HepG2 (cell line): ENCODE measurements around the gene STAP1. TPM values are rescaled to one million over a fixed set of nuclear protein-coding genes. Genes with fewer than 3 reads are reported as not detected.

Source experiments
- ATAC-seq: fragments of 200-7000 bp; cut with Tn5 transposase; 3 replicates; pipeline ENCODE4 v1.9.1; 2020; ENCODE audit warnings: mild to moderate bottlenecking, moderate library complexity
- BruUV-seq: library from RNA; stranded (reverse); fragments of 400-500 nt; replicated peaks from 2 replicates; lab custom pipeline; 2021; lab: Mats Ljungman, UMichigan
- CTCF ChIA-PET: fragments of 300-600 bp; formaldehyde crosslinking; extraction: SDS; loops from one replicate; lab custom pipeline; 2021; ENCODE audit warnings: low total read pairs, inconsistent platforms, low intra/inter-chr PET ratio; lab: Yijun Ruan, JAX
- POLR2A ChIA-PET: fragments of 350-600 bp; sonication (Branson Sonifier 250); formaldehyde crosslinking; loops from one replicate; lab custom pipeline; 2020; ENCODE audit warnings: antibody characterized with exemption, inconsistent platforms; lab: Yijun Ruan, JAX
- DNase-seq: peaks from one replicate; pipeline ENCODE4 v3.0.0-alpha.2; 2015; ENCODE audit warnings: low spot score
- FAIRE-seq: peaks from 3 replicates; lab custom pipeline; 2011; peaks lifted over from hg19 to GRCh38; lab: Jason Lieb, UNC
- H2AFZ ChIP-seq: one replicate; pipeline ENCODE4 v1.6.1; 2011; ENCODE audit warnings: low read length, inconsistent platforms
- H3K27ac ChIP-seq: fragments of 300-600 bp; 3 replicates; pipeline ENCODE4 v1.8.0; 2011; ENCODE audit warnings: mixed run types, mild to moderate bottlenecking, mixed read lengths, low read length, inconsistent platforms; ENCODE audit not compliant: insufficient read depth; ENCODE audit errors: extremely low read length
- H3K27me3 ChIP-seq, 2 experiments: fragments of 200-600 bp in 1 of 2; 2 replicates in 1 of 2; 3 replicates in 1 of 2; pipeline versions ENCODE4 v1.6.0 to v1.8.0; 2011; ENCODE audit warnings: low read length in 2 of 2, mild to moderate bottlenecking in 2 of 2, moderate library complexity in 2 of 2, inconsistent platforms in 1 of 2; ENCODE audit not compliant: insufficient read depth in 2 of 2, control insufficient read depth in 1 of 2
- H3K36me3 ChIP-seq, 2 experiments: fragments of 200-600 bp in 1 of 2; replicated peaks in 1 of 2; 2 replicates in 1 of 2; 3 replicates in 1 of 2; pipeline versions ENCODE4 v1.5.1 to v1.8.0; 2011; ENCODE audit warnings: low read length in 2 of 2, inconsistent platforms in 1 of 2; ENCODE audit not compliant: insufficient read depth in 2 of 2, control insufficient read depth in 1 of 2
- H3K4me1 ChIP-seq: 2 replicates; pipeline ENCODE4 v1.5.1; 2012; ENCODE audit warnings: low read length, inconsistent platforms; ENCODE audit not compliant: insufficient read depth
- H3K4me2 ChIP-seq: 2 replicates; pipeline ENCODE4 v1.6.0; 2011; ENCODE audit warnings: low read depth, low read length, inconsistent platforms
- H3K4me3 ChIP-seq, 3 experiments: fragments of 200-600 bp in 1 of 3; sonication (generic), shearing (Covaris generic) in 1 of 3; replicated peaks in 1 of 3; 2 replicates each; pipeline ENCODE4 v1.5.1; 2011 to 2016; ENCODE audit warnings: low read length in 3 of 3, inconsistent platforms in 2 of 3, low read depth in 2 of 3, mild to moderate bottlenecking in 2 of 3, control low read depth in 1 of 3, mixed read lengths in 1 of 3; ENCODE audit not compliant: insufficient read depth in 1 of 3
- H3K79me2 ChIP-seq: one replicate; pipeline ENCODE4 v1.6.1; 2011; ENCODE audit warnings: low read length, inconsistent platforms; ENCODE audit not compliant: insufficient read depth
- H3K9ac ChIP-seq: 2 replicates; pipeline ENCODE4 v1.6.0; 2011; ENCODE audit warnings: mild to moderate bottlenecking, low read depth, low read length, inconsistent platforms; ENCODE audit not compliant: insufficient read depth
- H3K9me3 ChIP-seq: 2 replicates; pipeline ENCODE4 v1.5.1; 2012; ENCODE audit warnings: mild to moderate bottlenecking, low read length
- H4K20me1 ChIP-seq: 2 replicates; pipeline ENCODE4 v1.6.0; 2011; ENCODE audit warnings: inconsistent platforms, mild to moderate bottlenecking, low read length, moderate library complexity; ENCODE audit not compliant: insufficient read depth
- AKAP8 ChIP-seq: sonication (generic); formaldehyde crosslinking; IDR thresholded peaks from 2 replicates; pipeline ENCODE4 v1.5.1; 2020; ENCODE audit warnings: mild to moderate bottlenecking, missing genetic modification reagents
- NFATC3 ChIP-seq: sonication (generic); formaldehyde crosslinking; IDR thresholded peaks from 2 replicates; pipeline ENCODE4 v1.5.1; 2020; ENCODE audit warnings: mild to moderate bottlenecking, missing genetic modification reagents
- NONO ChIP-seq, 2 experiments: fragments of 450-650 bp in 1 of 2; sonication (generic) in 1 of 2; formaldehyde crosslinking in 1 of 2; IDR thresholded peaks in 1 of 2; conservative IDR thresholded peaks in 1 of 2; 2 replicates each; pipeline versions ENCODE4 v1.6.1 to v1.8.0; 2017 to 2022; ENCODE audit warnings: mild to moderate bottlenecking in 1 of 2, missing genetic modification reagents in 1 of 2, moderate library complexity in 1 of 2
- NR2F1 ChIP-seq, 2 experiments: fragments of 450-650 bp in 1 of 2; formaldehyde crosslinking in 1 of 2; IDR thresholded peaks; 2 replicates each; pipeline versions ENCODE4 v1.5.0 to v1.6.1; 2016 to 2020; ENCODE audit warnings: mild to moderate bottlenecking in 1 of 2, missing compliant biosample characterization in 1 of 2, missing genetic modification reagents in 1 of 2, moderate library complexity in 1 of 2
- TBX3 ChIP-seq: fragments of 450-650 bp; IDR thresholded peaks from 2 replicates; pipeline ENCODE4 v1.6.1; 2017; ENCODE audit warnings: antibody characterized with exemption, mild to moderate bottlenecking, inconsistent platforms, borderline replicate concordance
- ZMAT3 ChIP-seq: sonication (generic); formaldehyde crosslinking; conservative IDR thresholded peaks from 2 replicates; pipeline ENCODE4 v1.7.0; 2021; ENCODE audit warnings: missing genetic modification reagents
- ZNF274 ChIP-seq: sonication (generic); formaldehyde crosslinking; IDR thresholded peaks from 2 replicates; pipeline ENCODE4 v1.5.1; 2020; ENCODE audit warnings: mild to moderate bottlenecking, missing genetic modification reagents
- ZNF567 ChIP-seq: sonication (generic); formaldehyde crosslinking; IDR thresholded peaks from 2 replicates; pipeline ENCODE4 v1.8.1; 2023; ENCODE audit warnings: mild to moderate bottlenecking, missing genetic modification reagents, borderline replicate concordance
- ZNF614 ChIP-seq: IDR thresholded peaks from 2 replicates; pipeline ENCODE4 v1.6.1; 2018; ENCODE audit warnings: missing biosample characterization, missing genetic modification reagents, inconsistent platforms, borderline replicate concordance
- ZNF746 ChIP-seq: sonication (generic); formaldehyde crosslinking; IDR thresholded peaks from 2 replicates; pipeline ENCODE4 v1.8.0; 2022; ENCODE audit warnings: mild to moderate bottlenecking, missing genetic modification reagents
- ZNF773 ChIP-seq: sonication (generic); formaldehyde crosslinking; IDR thresholded peaks from 2 replicates; pipeline ENCODE4 v1.4.0; 2020; ENCODE audit warnings: missing genetic modification reagents, borderline replicate concordance
- WGBS: methylation state at CpG from one replicate; pipeline ENCODE4 v1.1.6; 2017; ENCODE audit warnings: low lambda C conversion rate; 5-methylcytosine and 5-hydroxymethylcytosine counted together
- in situ Hi-C: cut with HindIII; loops from 2 replicates; pipeline ENCODE4 v1.10.0; 2017; ENCODE audit warnings: low pct_unique_long_range_greater_than_20kb; ENCODE audit not compliant: extremely low pct_ligation_motif_present
- intact Hi-C: fragments of 100-400 bp; cut with micrococcal nuclease; formaldehyde crosslinking; loops from one replicate; pipeline ENCODE4 v1.10.0; 2022; ENCODE audit not compliant: unreplicated experiment
- polyA plus RNA-seq, 8 experiments: library from polyadenylated mRNA; depleted of rRNA in 3 of 8; stranded (reverse) in 7 of 8; unstranded in 1 of 8; fragments of >200 nt; fragmentation: Illumina TruSeq in 4 of 8; extraction: Trizol in 4 of 8; gene quantifications; 2 replicates each; pipeline versions ENCODE4 v1.2.1 to v1.2.3, GENCODE V29; 2011 to 2016; ENCODE audit warnings: low read depth in 4 of 8, missing spikeins in 1 of 8, mixed read lengths in 1 of 8; ENCODE audit not compliant: insufficient read depth in 1 of 8
- total RNA-seq, 5 experiments: library from RNA; depleted of rRNA; stranded (reverse); fragments of >200 nt; fragmentation: Illumina TruSeq; extraction: Trizol; gene quantifications; 2 replicates each; pipeline ENCODE4 v1.2.3, GENCODE V29; 2016; ENCODE audit warnings: low read depth in 1 of 5
- TF ChIP-seq, protein P1 (sequence below): sonication (generic); formaldehyde crosslinking; IDR thresholded peaks from 2 replicates; pipeline ENCODE4 v1.4.0; 2020; ENCODE audit warnings: missing genetic modification reagents, borderline replicate concordance
- TF ChIP-seq, protein P2 (sequence below): sonication (generic); formaldehyde crosslinking; IDR thresholded peaks from 2 replicates; pipeline ENCODE4 v1.5.0; 2020; ENCODE audit warnings: mild to moderate bottlenecking, missing genetic modification reagents
- TF ChIP-seq, protein P3 (sequence below): sonication (generic); formaldehyde crosslinking; conservative IDR thresholded peaks from 2 replicates; pipeline ENCODE4 v1.4.0; 2020; ENCODE audit warnings: mild to moderate bottlenecking, missing genetic modification reagents, moderate library complexity

Gene STAP1
- total and polyA plus RNA-seq, 2 of the 13 experiments (the other 11 are each of a cell fraction or from before 2014, with no cell fraction given): not detected

DNA sequence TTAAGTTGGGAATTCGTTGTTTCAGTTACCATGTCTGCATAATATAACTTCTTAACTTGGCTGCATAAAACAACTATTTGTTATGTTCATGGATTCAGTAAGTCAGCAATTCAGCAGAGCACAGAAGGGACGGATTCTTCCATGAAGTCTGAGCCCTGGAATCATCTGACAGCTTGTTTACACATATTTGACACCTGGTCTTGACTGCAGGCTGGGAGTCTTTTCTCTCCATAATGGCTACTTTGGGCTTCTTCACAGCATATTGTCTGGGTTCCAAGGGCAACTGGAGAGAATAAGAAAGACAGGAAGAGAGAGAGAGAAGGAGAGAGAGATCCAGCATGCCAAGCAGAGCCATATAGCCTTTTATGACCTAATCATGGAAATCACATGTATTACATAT, 36.3 kb upstream of the STAP1 start (continued):
- TF ChIP-seq ZMAT3 (CRISPR knock-in tag) (no peak), ZNF274 (CRISPR knock-in tag) (no peak), ZNF567 (CRISPR knock-in tag) (no peak)
- TF ChIP-seq, protein P1, sequence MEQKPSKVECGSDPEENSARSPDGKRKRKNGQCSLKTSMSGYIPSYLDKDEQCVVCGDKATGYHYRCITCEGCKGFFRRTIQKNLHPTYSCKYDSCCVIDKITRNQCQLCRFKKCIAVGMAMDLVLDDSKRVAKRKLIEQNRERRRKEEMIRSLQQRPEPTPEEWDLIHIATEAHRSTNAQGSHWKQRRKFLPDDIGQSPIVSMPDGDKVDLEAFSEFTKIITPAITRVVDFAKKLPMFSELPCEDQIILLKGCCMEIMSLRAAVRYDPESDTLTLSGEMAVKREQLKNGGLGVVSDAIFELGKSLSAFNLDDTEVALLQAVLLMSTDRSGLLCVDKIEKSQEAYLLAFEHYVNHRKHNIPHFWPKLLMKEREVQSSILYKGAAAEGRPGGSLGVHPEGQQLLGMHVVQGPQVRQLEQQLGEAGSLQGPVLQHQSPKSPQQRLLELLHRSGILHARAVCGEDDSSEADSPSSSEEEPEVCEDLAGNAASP (CRISPR knock-in tag): no peak

DNA sequence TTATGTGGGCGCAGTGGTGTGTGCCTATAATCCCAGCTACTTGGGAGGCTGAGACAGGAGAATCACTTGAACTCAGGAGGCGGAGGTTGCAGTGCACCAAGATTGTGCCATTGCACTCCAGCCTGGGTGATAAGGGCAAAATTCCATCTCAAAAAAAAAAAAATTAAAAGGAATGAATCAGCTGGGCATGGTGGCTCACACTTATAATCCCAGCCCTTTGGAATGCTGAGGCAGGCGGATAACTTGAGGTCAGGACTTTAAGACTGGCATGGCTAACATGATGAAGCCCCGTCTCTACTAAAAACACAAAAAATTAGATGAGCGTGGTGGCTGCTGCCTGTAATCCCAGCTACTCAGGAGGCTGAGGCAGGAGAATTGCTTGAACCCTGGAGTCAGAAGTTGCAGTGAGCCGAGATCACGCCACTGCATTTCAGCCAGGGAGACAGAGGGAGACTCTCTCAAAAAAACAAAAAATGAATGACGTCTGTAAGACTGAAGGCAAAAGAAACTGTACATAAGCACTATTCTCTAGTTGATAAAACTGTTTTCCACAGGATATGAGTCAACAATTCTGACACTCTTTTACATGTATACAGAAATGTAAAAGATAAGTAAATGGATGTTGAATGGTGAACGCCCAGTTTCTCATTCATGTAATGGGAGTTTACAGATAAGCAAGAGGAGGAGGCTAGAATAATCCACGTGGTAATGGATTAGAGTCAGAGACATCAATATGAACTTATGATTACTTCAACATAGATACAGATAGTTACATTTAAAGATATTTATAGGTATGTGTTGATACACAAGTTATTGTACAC, 35.5 kb upstream of the STAP1 start:
- H2AFZ ChIP-seq: no peak overlapping the region
- H3K9me3 ChIP-seq: no peaks in the 10 kb centered on the region
- no peak for DNase-seq
- H3K27ac ChIP-seq: no peak overlapping the region
- BruUV-seq: no TSS peak
- in situ Hi-C loops (no loop called here), intact Hi-C loops (no loop called here)
- ATAC-seq: no peak
- H3K79me2 ChIP-seq: peaks cover 15% of the 10 kb centered on the region
- H4K20me1 ChIP-seq: no peaks in the 10 kb centered on the region
- ChIA-PET CTCF (no interaction called here), POLR2A (no interaction called here)
- no peaks in the 10 kb centered on the region for H3K27me3 ChIP-seq
- WGBS: 99% methylated on average over 10 of the region's 10 CpGs
- no peak for FAIRE-seq
- no peak overlapping the region for H3K4me3 ChIP-seq
- no peak overlapping the region for H3K9ac ChIP-seq
- peaks cover 0 to 7% of the 10 kb centered on the region in 2 experiments; a peak in 1 of 5 replicates for H3K36me3 ChIP-seq
- no peaks in the 10 kb centered on the region for H3K4me1 ChIP-seq
- no peak overlapping the region for H3K4me2 ChIP-seq
- TF ChIP-seq NR2F1 (CRISPR knock-in tag; IDR thresholded peaks at IDR 0.05): no peak
- no peak for TF ChIP-seq ZNF614 (CRISPR knock-in tag)
- TF ChIP-seq TBX3: no peak
- TF ChIP-seq ZNF746 (CRISPR knock-in tag): no peak
- TF ChIP-seq ZNF773: no peak
- no peak for TF ChIP-seq NFATC3 (CRISPR knock-in tag)
- no peak for TF ChIP-seq NONO (IDR thresholded peaks at IDR 0.05)
- TF ChIP-seq NONO (CRISPR knock-in tag; conservative IDR thresholded peaks at IDR 0.05): no peak
- TF ChIP-seq, protein P2, sequence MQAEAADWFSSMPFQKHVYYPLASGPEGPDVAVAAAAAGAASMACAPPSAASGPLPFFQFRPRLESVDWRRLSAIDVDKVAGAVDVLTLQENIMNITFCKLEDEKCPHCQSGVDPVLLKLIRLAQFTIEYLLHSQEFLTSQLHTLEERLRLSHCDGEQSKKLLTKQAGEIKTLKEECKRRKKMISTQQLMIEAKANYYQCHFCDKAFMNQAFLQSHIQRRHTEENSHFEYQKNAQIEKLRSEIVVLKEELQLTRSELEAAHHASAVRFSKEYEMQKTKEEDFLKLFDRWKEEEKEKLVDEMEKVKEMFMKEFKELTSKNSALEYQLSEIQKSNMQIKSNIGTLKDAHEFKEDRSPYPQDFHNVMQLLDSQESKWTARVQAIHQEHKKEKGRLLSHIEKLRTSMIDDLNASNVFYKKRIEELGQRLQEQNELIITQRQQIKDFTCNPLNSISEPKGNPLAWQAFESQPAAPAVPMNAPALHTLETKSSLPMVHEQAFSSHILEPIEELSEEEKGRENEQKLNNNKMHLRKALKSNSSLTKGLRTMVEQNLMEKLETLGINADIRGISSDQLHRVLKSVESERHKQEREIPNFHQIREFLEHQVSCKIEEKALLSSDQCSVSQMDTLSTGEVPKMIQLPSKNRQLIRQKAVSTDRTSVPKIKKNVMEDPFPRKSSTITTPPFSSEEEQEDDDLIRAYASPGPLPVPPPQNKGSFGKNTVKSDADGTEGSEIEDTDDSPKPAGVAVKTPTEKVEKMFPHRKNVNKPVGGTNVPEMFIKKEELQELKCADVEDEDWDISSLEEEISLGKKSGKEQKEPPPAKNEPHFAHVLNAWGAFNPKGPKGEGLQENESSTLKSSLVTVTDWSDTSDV (CRISPR knock-in tag): no peak
- no peak for TF ChIP-seq AKAP8
- TF ChIP-seq, protein P3, sequence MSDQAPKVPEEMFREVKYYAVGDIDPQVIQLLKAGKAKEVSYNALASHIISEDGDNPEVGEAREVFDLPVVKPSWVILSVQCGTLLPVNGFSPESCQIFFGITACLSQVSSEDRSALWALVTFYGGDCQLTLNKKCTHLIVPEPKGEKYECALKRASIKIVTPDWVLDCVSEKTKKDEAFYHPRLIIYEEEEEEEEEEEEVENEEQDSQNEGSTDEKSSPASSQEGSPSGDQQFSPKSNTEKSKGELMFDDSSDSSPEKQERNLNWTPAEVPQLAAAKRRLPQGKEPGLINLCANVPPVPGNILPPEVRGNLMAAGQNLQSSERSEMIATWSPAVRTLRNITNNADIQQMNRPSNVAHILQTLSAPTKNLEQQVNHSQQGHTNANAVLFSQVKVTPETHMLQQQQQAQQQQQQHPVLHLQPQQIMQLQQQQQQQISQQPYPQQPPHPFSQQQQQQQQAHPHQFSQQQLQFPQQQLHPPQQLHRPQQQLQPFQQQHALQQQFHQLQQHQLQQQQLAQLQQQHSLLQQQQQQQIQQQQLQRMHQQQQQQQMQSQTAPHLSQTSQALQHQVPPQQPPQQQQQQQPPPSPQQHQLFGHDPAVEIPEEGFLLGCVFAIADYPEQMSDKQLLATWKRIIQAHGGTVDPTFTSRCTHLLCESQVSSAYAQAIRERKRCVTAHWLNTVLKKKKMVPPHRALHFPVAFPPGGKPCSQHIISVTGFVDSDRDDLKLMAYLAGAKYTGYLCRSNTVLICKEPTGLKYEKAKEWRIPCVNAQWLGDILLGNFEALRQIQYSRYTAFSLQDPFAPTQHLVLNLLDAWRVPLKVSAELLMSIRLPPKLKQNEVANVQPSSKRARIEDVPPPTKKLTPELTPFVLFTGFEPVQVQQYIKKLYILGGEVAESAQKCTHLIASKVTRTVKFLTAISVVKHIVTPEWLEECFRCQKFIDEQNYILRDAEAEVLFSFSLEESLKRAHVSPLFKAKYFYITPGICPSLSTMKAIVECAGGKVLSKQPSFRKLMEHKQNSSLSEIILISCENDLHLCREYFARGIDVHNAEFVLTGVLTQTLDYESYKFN (CRISPR knock-in tag): no peak
